Heart left ventricle (tissue), 13 donors: ENCODE measurements around the gene FOXE3.

Experiments
- CTCF ChIP-seq, 12 donors: fragments of 200-600 bp; sonication (generic) in 4 of 12; IDR thresholded peaks; one replicate each; pipeline versions ENCODE4 v1.5.0 to v1.8.0; 2018 to 2022; ENCODE audit warnings: antibody characterized with exemption in 12 of 12, mild to moderate bottlenecking in 5 of 12
- POLR2A ChIP-seq, 2 donors: fragments of 450-650 bp; IDR thresholded peaks; one replicate each; pipeline ENCODE4 v1.6.1; 2017; ENCODE audit warnings: antibody characterized with exemption in 2 of 2, mild to moderate bottlenecking in 2 of 2, moderate library complexity in 2 of 2
- donor health status: ischemic (EF 13 %, LVEDD 7.1; RV severe dilation, severe dysfunction).
- donor health status: DM: no; HTN: yes; CAD: no.
- donor health status: DM: no; HTN: no; CAD: no.
- donor health status: ischemic (EF 25% LVEDD 6.9; RV normal size, moderate dysfunction).
- donor health status: ischemic (EF 25% LVEDD 5.7; RV mildly dilated, moderate dysfunction).
- donor health status: ischemic (EF 35%, LVEDD 5.7; RV mildly dilated, moderate dysfunction).
- donor health status: nonischemic (EF 11% LVEDD 7.7; RV severe dilation, severe dysfunction).
- donor health status: DM: yes; HTN: yes; CAD: no.
- donor health status: PGD.
- donor health status: ischemic (EF 29% LVEDD 5.4; RV normal size, mild dysfunction).
- donor health status: nonischemic (EF 23%, LVEDD 6.1; RV moderate dilation, normal function).

GRCh38 chr1:47418681-47419325 lies 2.7 kb downstream of the FOXE3 start:
- TF ChIP-seq POLR2A (IDR thresholded peaks at IDR 0.05) (no peak), CTCF (IDR thresholded peaks at IDR 0.05) (no peak)
